Panc1 (cell line): ENCODE measurements around the gene ITGB3.

Experiments
- POLR2AphosphoS5 ChIP-seq: IDR thresholded peaks from 2 replicates; pipeline ENCODE4 v1.6.1; 2012; ENCODE audit warnings: mild to moderate bottlenecking, low read depth, low read length, moderate library complexity
- SIN3A ChIP-seq: IDR thresholded peaks from 2 replicates; pipeline ENCODE4 v1.6.1; 2012; ENCODE audit warnings: low read depth, mild to moderate bottlenecking, low read length, moderate library complexity, borderline replicate concordance; ENCODE audit not compliant: insufficient read depth
- TCF7L2 ChIP-seq: IDR thresholded peaks from 2 replicates; pipeline ENCODE4 v1.6.1; 2011; ENCODE audit warnings: mild to moderate bottlenecking, low read depth, low read length, inconsistent platforms
- TF ChIP-seq, protein P1 (sequence below): fragments of 450-650 bp; IDR thresholded peaks from 2 replicates; pipeline ENCODE4 v1.5.1; 2017; ENCODE audit warnings: mild to moderate bottlenecking
- TF ChIP-seq, protein P2 (sequence below), 2 experiments: IDR thresholded peaks; 2 replicates each; pipeline ENCODE4 v1.6.1; 2011 to 2012; ENCODE audit warnings: low read depth in 2 of 2, control low read depth in 1 of 2, low read length in 1 of 2, mild to moderate bottlenecking in 1 of 2, moderate library complexity in 1 of 2; ENCODE audit not compliant: insufficient read depth in 1 of 2

GRCh38 chr17:47318197-47318918 lies 64.7 kb downstream of the ITGB3 start:
- TF ChIP-seq, protein P1, sequence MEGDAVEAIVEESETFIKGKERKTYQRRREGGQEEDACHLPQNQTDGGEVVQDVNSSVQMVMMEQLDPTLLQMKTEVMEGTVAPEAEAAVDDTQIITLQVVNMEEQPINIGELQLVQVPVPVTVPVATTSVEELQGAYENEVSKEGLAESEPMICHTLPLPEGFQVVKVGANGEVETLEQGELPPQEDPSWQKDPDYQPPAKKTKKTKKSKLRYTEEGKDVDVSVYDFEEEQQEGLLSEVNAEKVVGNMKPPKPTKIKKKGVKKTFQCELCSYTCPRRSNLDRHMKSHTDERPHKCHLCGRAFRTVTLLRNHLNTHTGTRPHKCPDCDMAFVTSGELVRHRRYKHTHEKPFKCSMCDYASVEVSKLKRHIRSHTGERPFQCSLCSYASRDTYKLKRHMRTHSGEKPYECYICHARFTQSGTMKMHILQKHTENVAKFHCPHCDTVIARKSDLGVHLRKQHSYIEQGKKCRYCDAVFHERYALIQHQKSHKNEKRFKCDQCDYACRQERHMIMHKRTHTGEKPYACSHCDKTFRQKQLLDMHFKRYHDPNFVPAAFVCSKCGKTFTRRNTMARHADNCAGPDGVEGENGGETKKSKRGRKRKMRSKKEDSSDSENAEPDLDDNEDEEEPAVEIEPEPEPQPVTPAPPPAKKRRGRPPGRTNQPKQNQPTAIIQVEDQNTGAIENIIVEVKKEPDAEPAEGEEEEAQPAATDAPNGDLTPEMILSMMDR: no peak
- TF ChIP-seq, protein P2, sequence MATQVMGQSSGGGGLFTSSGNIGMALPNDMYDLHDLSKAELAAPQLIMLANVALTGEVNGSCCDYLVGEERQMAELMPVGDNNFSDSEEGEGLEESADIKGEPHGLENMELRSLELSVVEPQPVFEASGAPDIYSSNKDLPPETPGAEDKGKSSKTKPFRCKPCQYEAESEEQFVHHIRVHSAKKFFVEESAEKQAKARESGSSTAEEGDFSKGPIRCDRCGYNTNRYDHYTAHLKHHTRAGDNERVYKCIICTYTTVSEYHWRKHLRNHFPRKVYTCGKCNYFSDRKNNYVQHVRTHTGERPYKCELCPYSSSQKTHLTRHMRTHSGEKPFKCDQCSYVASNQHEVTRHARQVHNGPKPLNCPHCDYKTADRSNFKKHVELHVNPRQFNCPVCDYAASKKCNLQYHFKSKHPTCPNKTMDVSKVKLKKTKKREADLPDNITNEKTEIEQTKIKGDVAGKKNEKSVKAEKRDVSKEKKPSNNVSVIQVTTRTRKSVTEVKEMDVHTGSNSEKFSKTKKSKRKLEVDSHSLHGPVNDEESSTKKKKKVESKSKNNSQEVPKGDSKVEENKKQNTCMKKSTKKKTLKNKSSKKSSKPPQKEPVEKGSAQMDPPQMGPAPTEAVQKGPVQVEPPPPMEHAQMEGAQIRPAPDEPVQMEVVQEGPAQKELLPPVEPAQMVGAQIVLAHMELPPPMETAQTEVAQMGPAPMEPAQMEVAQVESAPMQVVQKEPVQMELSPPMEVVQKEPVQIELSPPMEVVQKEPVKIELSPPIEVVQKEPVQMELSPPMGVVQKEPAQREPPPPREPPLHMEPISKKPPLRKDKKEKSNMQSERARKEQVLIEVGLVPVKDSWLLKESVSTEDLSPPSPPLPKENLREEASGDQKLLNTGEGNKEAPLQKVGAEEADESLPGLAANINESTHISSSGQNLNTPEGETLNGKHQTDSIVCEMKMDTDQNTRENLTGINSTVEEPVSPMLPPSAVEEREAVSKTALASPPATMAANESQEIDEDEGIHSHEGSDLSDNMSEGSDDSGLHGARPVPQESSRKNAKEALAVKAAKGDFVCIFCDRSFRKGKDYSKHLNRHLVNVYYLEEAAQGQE (IDR thresholded peaks at IDR 0.05; ENCODE audit: insufficient read depth in 1 of 2, low read depth in 2 of 2, low read length in 1 of 2): no peak
- TF ChIP-seq TCF7L2: no peak
- no peak for TF ChIP-seq SIN3A
- TF ChIP-seq POLR2AphosphoS5: no peak
